ENCODE data around the gene TOP3B. TPM values are rescaled to one million over a fixed set of nuclear protein-coding genes. Genes with fewer than 3 reads are reported as not detected.

The TOP3B gene
- polyA plus RNA-seq, 3 donors, result 9.0 to 31.9 (median 9.5) TPM

- WGBS (ENCODE audit: insufficient coverage), result 100% methylated on average over 2 of the region's 6 CpGs
- no peak overlapping the region for H3K4me3 Mint-ChIP-seq
- Histone ChIP-seq H4K20me1 (ENCODE audit: insufficient read depth, low read length) (no peaks in the 10 kb centered on the region), H3K4me1 (ENCODE audit: control insufficient read depth in 1 of 2, insufficient read depth in 2 of 2, low read length in 2 of 2) (no peaks in the 10 kb centered on the region), H3K79me2 (ENCODE audit: insufficient read depth, low read length) (no peaks in the 10 kb centered on the region), H2AFZ (ENCODE audit: insufficient read depth, low read depth, low read length, poor library complexity, severe bottlenecking) (no peak overlapping the region), H3K27me3 (ENCODE audit: control insufficient read depth in 2 of 2, insufficient read depth in 2 of 2, low read length in 2 of 2) (no peaks in the 10 kb centered on the region), H3K9ac (ENCODE audit: insufficient read depth, low read length, poor library complexity, severe bottlenecking) (no peak overlapping the region), H3K27ac (ENCODE audit: low read depth in 1 of 2, low read length in 2 of 2) (no peak overlapping the region), H3K4me2 (replicated peaks; ENCODE audit: extremely low read depth, low read length, poor library complexity, severe bottlenecking) (no peak overlapping the region), H3K9me3 (replicated peaks in 1 of 2; ENCODE audit: control insufficient read depth in 1 of 2, insufficient read depth in 1 of 2, low read length in 2 of 2) (no peaks in the 10 kb centered on the region), H3K4me3 (replicated peaks in 1 of 3; ENCODE audit: low read depth in 2 of 3, low read length in 3 of 3) (no peak overlapping the region), H3K36me3 (replicated peaks in 1 of 2; ENCODE audit: control insufficient read depth in 1 of 2, insufficient read depth in 2 of 2, low read length in 2 of 2) (peaks cover 93 to 100% of the 10 kb centered on the region in 2 donors)
- TF ChIP-seq CTCF (IDR thresholded peaks at IDR 0.05), result no peak
- H3K9me3 Mint-ChIP-seq, result no peaks in the 10 kb centered on the region
- H3K27me3 Mint-ChIP-seq (ENCODE audit: low read depth in 3 of 3), result no peaks in the 10 kb centered on the region
- H3K36me3 Mint-ChIP-seq, result peaks cover 75 to 94% of the 10 kb centered on the region in 2 donors
- intact Hi-C loops (cut with micrococcal nuclease), result no loop called here
- no peak overlapping the region for H3K27ac Mint-ChIP-seq
- no peak for DNase-seq
- no peaks in the 10 kb centered on the region for H3K4me1 Mint-ChIP-seq
Observed at GRCh38 chr22:21965762-21966288, 16.8 kb downstream of the TOP3B start.

- Histone ChIP-seq H3K4me1 (ENCODE audit: control insufficient read depth in 1 of 2, insufficient read depth in 2 of 2, low read length in 2 of 2) (no peaks in the 10 kb centered on the region), H3K4me2 (replicated peaks; ENCODE audit: extremely low read depth, low read length, poor library complexity, severe bottlenecking) (no peak overlapping the region), H3K27me3 (ENCODE audit: control insufficient read depth in 2 of 2, insufficient read depth in 2 of 2, low read length in 2 of 2) (no peaks in the 10 kb centered on the region), H2AFZ (ENCODE audit: insufficient read depth, low read depth, low read length, poor library complexity, severe bottlenecking) (no peak overlapping the region), H3K9ac (ENCODE audit: insufficient read depth, low read length, poor library complexity, severe bottlenecking) (no peak overlapping the region), H3K36me3 (replicated peaks in 1 of 2; ENCODE audit: control insufficient read depth in 1 of 2, insufficient read depth in 2 of 2, low read length in 2 of 2) (peaks cover 92 to 100% of the 10 kb centered on the region in 2 donors), H4K20me1 (ENCODE audit: insufficient read depth, low read length) (no peaks in the 10 kb centered on the region), H3K9me3 (replicated peaks in 1 of 2; ENCODE audit: control insufficient read depth in 1 of 2, insufficient read depth in 1 of 2, low read length in 2 of 2) (no peaks in the 10 kb centered on the region), H3K4me3 (replicated peaks in 1 of 3; ENCODE audit: low read depth in 2 of 3, low read length in 3 of 3) (no peak overlapping the region), H3K27ac (ENCODE audit: low read depth in 1 of 2, low read length in 2 of 2) (no peak overlapping the region), H3K79me2 (ENCODE audit: insufficient read depth, low read length) (no peaks in the 10 kb centered on the region)
- Mint-ChIP-seq H3K4me3 (no peak overlapping the region), H3K4me1 (no peaks in the 10 kb centered on the region), H3K27ac (no peak overlapping the region), H3K36me3 (peaks cover 71 to 94% of the 10 kb centered on the region in 2 donors), H3K9me3 (no peaks in the 10 kb centered on the region), H3K27me3 (ENCODE audit: low read depth in 3 of 3) (no peaks in the 10 kb centered on the region)
- intact Hi-C loops (cut with micrococcal nuclease), result no loop called here
- no peak for TF ChIP-seq CTCF (IDR thresholded peaks at IDR 0.05)
- DNase-seq, result no peak
- 100% methylated on average over 3 of the region's 6 CpGs for WGBS (ENCODE audit: insufficient coverage)
Observed at GRCh38 chr22:21964918-21965484, 17.6 kb downstream of the TOP3B start.
